Upper lobe of left lung (tissue), 6 donors: Measurements from ENCODE around the gene AGTRAP. TPM values are rescaled to one million over a fixed set of nuclear protein-coding genes. Genes with fewer than 3 reads are reported as not detected.

Experiments used
- ATAC-seq, 2 donors: fragments of 200-7000 bp; cut with Tn5 transposase; one replicate each; pipeline ENCODE4 v1.9.1; 2022; ENCODE audit warnings: mild to moderate bottlenecking in 2 of 2, moderate library complexity in 2 of 2; ENCODE audit not compliant: low FRiP score in 2 of 2
- DNase-seq, 2 donors: peaks; one replicate each; pipeline ENCODE4 v3.0.0-alpha.2; 2019 to 2020
- H3K27ac ChIP-seq, 4 donors: fragments of 200-600 bp; sonication (generic); one replicate each; pipeline ENCODE4 v1.5.1; 2016 to 2019
- H3K27me3 ChIP-seq, 4 donors: fragments of 200-600 bp; sonication (generic); one replicate each; pipeline ENCODE4 v1.5.1; 2017 to 2019
- H3K36me3 ChIP-seq, 4 donors: fragments of 200-600 bp; sonication (generic); one replicate each; pipeline ENCODE4 v1.5.1; 2016 to 2019
- H3K4me1 ChIP-seq, 4 donors: fragments of 200-600 bp; sonication (generic); one replicate each; pipeline ENCODE4 v1.5.1; 2018 to 2019
- H3K4me3 ChIP-seq, 4 donors: fragments of 200-600 bp; sonication (generic); one replicate each; pipeline ENCODE4 v1.5.1; 2017 to 2019; ENCODE audit warnings: mild to moderate bottlenecking in 2 of 4, moderate library complexity in 1 of 4
- H3K9me3 ChIP-seq, 4 donors: fragments of 200-600 bp; sonication (generic); one replicate each; pipeline ENCODE4 v1.5.1; 2018 to 2019
- EP300 ChIP-seq, 4 donors: sonication (generic); formaldehyde crosslinking; IDR thresholded peaks; one replicate each; pipeline ENCODE4 v1.5.1; 2017; ENCODE audit warnings: antibody characterized with exemption in 4 of 4, control low read depth in 2 of 4
- POLR2A ChIP-seq, 4 donors: fragments of 450-650 bp; IDR thresholded peaks; one replicate each; pipeline ENCODE4 v1.5.1; 2016 to 2017; ENCODE audit warnings: antibody characterized with exemption in 4 of 4, mild to moderate bottlenecking in 2 of 4
- POLR2AphosphoS5 ChIP-seq, 2 donors: sonication (generic); formaldehyde crosslinking; IDR thresholded peaks; one replicate each; pipeline ENCODE4 v1.5.1; 2017; ENCODE audit warnings: antibody characterized with exemption in 2 of 2
- WGBS, 2 donors: methylation state at CpG; one replicate each; pipeline ENCODE4 v1.1.5; 2017 to 2018; 5-methylcytosine and 5-hydroxymethylcytosine counted together
- total RNA-seq, 6 donors: library from RNA; depleted of rRNA in 4 of 6; stranded (reverse); fragments of >200 nt in 4 of 6; gene quantifications; one replicate each; pipeline versions ENCODE4 v1.1.0 to v1.2.1, GENCODE V29; 2016 to 2021
- TF ChIP-seq, protein P1 (sequence below), 6 experiments: fragments of 450-650 bp in 4 of 6; fragments of 200-600 bp in 2 of 6; sonication (generic) in 2 of 6; IDR thresholded peaks; one replicate each; pipeline ENCODE4 v1.5.1; 2016 to 2019; ENCODE audit warnings: antibody characterized with exemption in 6 of 6
- donor health status: DM: no; HTN: no; CAD: no; lungs with moderate emphysema.
- donor health status: DM: no; HTN: yes; CAD: no; lungs with severe emphysema.

The AGTRAP gene
- total RNA-seq, 6 donors from 2014 or later = 52.2 to 80.1 (median 68.7) TPM

DNA sequence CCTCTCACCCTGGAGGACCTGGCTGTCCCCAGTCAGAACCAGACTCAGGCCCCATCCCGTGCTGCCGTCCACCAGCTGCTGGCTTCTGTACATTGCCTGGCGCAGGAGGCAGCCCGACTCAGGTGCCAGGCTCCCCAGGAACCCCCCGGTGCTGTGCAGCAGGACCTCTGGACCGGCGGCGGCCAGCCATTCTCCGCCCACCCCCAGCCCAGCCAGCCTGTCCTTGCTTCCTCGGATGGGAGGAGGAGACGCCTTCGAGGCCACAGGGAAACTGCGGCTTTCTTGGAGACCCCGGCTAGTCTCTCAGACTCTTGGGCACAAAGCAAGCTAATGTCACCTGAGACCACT, 30.5 kb downstream of the AGTRAP start:
- WGBS, 2 donors = 79 to 100% methylated on average over 1 to 11 of the region's 14 CpGs
- TF ChIP-seq EP300 (IDR thresholded peaks at IDR 0.05) (no peak), POLR2A (IDR thresholded peaks at IDR 0.05) (no peak), POLR2AphosphoS5 (IDR thresholded peaks at IDR 0.05) (no peak)
- TF ChIP-seq, protein P1, sequence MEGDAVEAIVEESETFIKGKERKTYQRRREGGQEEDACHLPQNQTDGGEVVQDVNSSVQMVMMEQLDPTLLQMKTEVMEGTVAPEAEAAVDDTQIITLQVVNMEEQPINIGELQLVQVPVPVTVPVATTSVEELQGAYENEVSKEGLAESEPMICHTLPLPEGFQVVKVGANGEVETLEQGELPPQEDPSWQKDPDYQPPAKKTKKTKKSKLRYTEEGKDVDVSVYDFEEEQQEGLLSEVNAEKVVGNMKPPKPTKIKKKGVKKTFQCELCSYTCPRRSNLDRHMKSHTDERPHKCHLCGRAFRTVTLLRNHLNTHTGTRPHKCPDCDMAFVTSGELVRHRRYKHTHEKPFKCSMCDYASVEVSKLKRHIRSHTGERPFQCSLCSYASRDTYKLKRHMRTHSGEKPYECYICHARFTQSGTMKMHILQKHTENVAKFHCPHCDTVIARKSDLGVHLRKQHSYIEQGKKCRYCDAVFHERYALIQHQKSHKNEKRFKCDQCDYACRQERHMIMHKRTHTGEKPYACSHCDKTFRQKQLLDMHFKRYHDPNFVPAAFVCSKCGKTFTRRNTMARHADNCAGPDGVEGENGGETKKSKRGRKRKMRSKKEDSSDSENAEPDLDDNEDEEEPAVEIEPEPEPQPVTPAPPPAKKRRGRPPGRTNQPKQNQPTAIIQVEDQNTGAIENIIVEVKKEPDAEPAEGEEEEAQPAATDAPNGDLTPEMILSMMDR (IDR thresholded peaks at IDR 0.05) = no peak
- H3K4me3 ChIP-seq = no peak overlapping the region
- H3K27ac ChIP-seq = no peak overlapping the region
- H3K36me3 ChIP-seq = no peaks in the 10 kb centered on the region
- no peak for DNase-seq
- H3K9me3 ChIP-seq = no peaks in the 10 kb centered on the region
- ATAC-seq = no peak
- peaks cover 7 to 10% (median 8%) of the 10 kb centered on the region in 4 donors for H3K4me1 ChIP-seq
- peaks cover 0 to 7% (median 2%) of the 10 kb centered on the region in 4 donors for H3K27me3 ChIP-seq

DNA sequence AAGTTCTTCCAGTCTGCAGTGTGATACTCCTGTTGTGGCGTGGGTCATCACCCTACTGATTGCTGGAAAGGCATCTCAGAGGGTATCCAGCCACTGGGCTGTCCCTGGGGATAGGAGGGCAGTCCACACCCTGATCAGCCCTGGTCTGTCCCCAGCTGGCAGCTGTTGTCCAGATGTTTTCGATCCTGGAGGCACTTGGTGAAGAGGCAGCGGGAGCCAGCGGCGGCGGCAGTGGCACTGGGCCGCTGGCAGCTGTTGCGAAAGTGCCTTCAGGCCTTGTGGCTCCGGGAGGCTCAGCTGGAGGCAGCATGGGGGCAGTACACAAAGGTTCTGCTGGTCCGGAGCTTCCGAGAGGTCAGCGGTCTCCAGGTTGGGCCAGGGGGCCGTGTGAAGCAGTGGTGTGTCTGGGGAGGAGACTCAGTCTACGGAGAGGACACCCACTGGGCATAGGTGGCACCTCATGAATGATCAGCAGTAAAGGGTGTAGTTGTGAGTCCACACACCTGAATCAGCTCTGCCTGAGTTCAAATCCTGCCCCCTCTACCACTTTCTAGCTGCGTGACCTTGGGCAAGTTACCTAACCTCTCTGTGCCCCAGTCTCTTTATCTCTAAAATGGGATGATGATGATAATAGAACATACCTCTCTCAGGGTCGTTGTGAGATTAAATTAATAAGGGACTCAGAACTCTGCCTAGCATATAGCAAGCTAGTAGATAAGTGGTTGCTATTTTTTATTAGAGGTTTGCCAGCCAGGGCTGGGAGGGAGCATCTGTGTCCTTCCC, 32.2 kb downstream of the AGTRAP start:
- no peak for DNase-seq
- Histone ChIP-seq H3K9me3 (no peaks in the 10 kb centered on the region), H3K27ac (no peak overlapping the region), H3K36me3 (no peaks in the 10 kb centered on the region), H3K4me1 (no peaks in the 10 kb centered on the region), H3K27me3 (no peaks in the 10 kb centered on the region), H3K4me3 (no peak overlapping the region)
- no peak for TF ChIP-seq EP300 (IDR thresholded peaks at IDR 0.05)
- 70 to 77% methylated on average over 16 of the region's 16 CpGs for WGBS, 2 donors
- ATAC-seq = no peak

DNA sequence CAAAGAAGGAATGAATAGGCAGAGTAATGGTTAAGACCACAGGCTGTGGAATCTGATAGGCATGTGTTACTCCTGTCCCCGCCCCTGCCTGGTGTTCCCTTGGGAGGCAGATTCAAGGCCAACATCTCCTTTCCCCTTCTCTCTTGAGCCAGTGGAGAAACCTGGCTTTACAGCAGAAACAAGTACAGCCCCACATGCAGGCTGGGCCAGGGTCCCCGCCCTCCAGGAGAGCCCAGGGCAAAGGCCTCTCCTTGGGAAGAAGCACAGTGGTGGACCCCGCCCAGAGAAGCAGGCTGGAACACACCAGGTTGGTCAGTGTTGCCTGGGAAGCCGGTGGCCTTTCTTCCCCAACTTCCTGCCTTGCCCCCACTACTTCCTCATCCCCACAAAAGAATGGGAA, 32.9 kb downstream of the AGTRAP start:
- Histone ChIP-seq H3K27ac (no peak overlapping the region), H3K4me1 (no peaks in the 10 kb centered on the region), H3K27me3 (no peaks in the 10 kb centered on the region), H3K36me3 (no peaks in the 10 kb centered on the region), H3K9me3 (no peaks in the 10 kb centered on the region), H3K4me3 (no peak overlapping the region)
- TF ChIP-seq POLR2A (IDR thresholded peaks at IDR 0.05) (no peak), EP300 (IDR thresholded peaks at IDR 0.05) (no peak), POLR2AphosphoS5 (IDR thresholded peaks at IDR 0.05) (no peak)
- TF ChIP-seq, protein P1 (IDR thresholded peaks at IDR 0.05) = no peak
- no peak for ATAC-seq
- WGBS, 2 donors = 54 to 59% methylated on average over 2 to 4 of the region's 4 CpGs
- no peak for DNase-seq

DNA sequence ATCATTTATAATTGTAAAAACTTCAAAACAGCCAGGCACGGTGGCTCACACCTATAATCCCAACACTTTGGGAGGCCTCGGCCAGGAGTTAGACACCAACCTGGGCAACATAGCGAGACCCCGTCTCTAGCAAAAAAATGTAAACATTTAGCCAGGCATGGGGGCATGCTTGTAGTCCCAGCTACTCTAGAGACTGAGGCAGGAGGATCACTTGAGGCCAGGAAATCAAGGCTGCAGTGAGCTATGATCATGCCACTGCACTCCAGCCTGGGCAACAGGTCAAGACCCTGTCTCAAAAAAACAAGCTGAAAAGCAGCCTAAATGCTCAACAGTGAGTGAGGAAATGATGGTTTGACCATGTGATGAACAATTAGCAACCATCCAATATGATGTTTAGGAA, 33.3 kb downstream of the AGTRAP start:
- H3K36me3 ChIP-seq = no peaks in the 10 kb centered on the region
- no peaks in the 10 kb centered on the region for H3K9me3 ChIP-seq
- DNase-seq = no peak
- no peak for TF ChIP-seq EP300 (IDR thresholded peaks at IDR 0.05)
- TF ChIP-seq, protein P1 (IDR thresholded peaks at IDR 0.05) = no peak
- no peak for TF ChIP-seq POLR2AphosphoS5 (IDR thresholded peaks at IDR 0.05)
- no peak for TF ChIP-seq POLR2A (IDR thresholded peaks at IDR 0.05)
- no peak for ATAC-seq
- no peaks in the 10 kb centered on the region for H3K27me3 ChIP-seq
- H3K4me3 ChIP-seq = no peak overlapping the region
- WGBS, 2 donors = 78 to 84% methylated on average over 4 of the region's 4 CpGs
- H3K4me1 ChIP-seq = no peaks in the 10 kb centered on the region
- H3K27ac ChIP-seq = no peak overlapping the region

DNA sequence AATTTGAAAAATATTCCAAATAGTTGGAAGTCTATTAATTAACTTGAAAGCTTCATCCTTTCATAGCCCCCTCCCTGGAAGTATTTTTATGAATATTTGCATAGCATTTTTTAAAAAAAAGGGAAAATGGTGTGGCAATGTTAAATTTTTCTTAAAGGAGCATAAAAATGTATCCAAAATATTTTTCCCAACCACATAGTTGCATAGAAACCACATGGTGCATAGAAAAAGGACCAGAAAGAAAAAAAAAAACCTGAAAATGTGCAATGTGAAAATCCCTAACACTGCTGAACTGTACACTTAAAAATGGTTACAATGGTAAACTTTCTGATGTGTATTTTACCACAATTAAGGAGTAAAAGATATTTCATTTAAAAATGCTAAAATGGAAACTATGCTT, 34.1 kb downstream of the AGTRAP start:
- no peaks in the 10 kb centered on the region for H3K36me3 ChIP-seq
- H3K9me3 ChIP-seq = no peaks in the 10 kb centered on the region
- TF ChIP-seq EP300 (IDR thresholded peaks at IDR 0.05) = no peak
- no peak for TF ChIP-seq POLR2A (IDR thresholded peaks at IDR 0.05)
- TF ChIP-seq POLR2AphosphoS5 (IDR thresholded peaks at IDR 0.05) = no peak
- TF ChIP-seq, protein P1 (IDR thresholded peaks at IDR 0.05) = no peak
- H3K4me3 ChIP-seq = no peak overlapping the region
- no peaks in the 10 kb centered on the region for H3K4me1 ChIP-seq
- no peaks in the 10 kb centered on the region for H3K27me3 ChIP-seq
- ATAC-seq (no peak), DNase-seq (no peak)
- H3K27ac ChIP-seq = no peak overlapping the region
